Measurements from ENCODE around the gene SHISA6.

Gene SHISA6

DNA sequence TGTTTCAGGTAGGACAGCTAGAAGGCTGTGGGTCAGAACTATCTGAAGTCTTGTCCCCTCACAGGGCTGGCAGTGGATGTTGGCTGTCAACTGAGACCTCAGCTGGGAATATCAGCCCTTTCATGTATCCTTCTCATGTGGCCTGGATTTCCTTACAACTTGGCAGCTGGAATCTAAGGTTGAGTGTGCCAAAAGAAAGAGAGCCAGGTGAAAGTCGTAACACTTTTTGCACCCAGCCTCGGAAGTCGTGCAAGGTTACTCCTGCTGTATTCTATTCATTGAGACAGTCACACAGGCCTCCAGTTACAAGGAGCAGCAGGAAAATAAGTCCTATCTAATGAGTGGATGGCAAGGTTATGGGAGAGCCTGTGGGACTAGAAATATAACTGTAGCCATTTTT is 304.7 kb downstream of the SHISA6 start:
- no peak for DNase-seq

DNA sequence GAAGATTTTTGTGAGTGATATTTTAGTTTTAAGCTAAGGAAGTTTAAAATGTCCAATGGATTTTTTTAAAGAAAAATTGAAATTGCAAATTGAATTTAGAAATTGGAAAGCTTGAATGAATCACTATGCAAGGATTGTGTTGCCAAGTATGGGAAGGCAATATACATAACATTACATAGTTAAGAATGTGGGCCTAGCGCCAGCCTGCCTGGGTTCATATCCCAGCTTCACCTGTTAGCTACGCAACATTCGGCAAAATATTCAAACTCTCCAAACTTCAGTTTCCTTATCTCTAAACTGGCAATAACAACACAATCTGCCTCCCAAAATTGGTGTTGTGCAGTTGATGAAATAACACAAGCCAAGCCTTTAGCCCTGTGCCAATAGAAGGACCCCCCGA is 306.8 kb downstream of the SHISA6 start:
- no peak for DNase-seq

DNA sequence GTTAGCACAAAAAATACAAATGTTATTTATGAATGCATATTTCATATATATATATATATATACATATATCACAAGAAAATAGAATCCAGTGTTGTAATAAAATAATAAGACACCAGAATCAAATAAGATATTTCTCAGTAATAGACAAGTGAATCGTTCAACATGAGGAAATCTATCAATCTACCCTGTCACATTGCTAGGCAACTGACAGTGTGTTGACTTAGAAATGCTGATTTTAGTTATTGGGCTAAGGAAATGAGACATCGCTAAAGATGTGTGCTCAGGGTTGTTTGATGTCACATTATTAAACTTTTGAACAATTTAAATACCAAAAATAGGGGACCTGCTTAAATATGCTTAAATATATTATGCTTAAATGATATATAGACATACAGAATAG is 307.4 kb downstream of the SHISA6 start:
- no peak for DNase-seq

DNA sequence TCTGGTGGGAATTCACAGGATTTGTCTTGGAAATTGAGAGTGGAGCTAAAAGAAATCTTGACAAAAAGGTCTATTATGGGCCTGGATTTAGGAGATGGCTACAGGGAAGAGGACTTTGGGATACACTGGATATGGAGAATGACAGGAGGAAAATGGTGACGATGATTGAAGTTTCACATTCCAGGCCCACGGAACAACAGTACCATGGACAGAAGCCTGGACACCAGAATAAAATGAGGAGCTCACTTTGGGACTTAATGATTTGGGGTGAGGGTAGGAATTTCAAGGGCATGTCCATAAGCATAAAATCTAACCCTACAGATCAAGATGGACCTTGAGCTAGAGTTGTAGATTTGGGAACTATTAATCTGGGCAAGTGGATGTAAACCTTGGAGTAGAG is 309.4 kb downstream of the SHISA6 start:
- no peak for DNase-seq

GRCh38 chr17:11551442-11551841 is 310.4 kb downstream of the SHISA6 start:
- DNase-seq = no peak

GRCh38 chr17:11553135-11553534 is 312.1 kb downstream of the SHISA6 start:
- DNase-seq = no peak

GRCh38 chr17:11554042-11554441 is 313.0 kb downstream of the SHISA6 start:
- DNase-seq = no peak

DNA sequence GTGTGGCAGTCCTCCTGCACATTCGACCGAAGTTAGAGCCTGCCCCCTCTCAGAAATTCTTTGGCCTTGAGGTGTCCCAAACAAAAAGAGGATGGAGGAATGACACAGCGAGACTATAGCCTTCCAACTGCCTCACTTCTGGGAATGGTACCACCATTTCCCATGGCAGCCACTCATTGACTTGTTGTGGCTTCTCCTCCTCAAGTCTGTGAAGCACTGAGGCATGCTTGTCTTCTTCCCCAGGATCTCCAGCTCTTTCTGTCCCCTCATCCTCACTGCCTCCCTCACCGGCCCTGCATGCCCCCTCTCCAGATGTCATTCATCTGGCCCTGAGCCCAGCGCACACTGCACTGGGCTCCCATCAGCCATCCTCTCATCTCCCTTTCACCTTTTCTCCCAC is 313.5 kb downstream of the SHISA6 start:
- DNase-seq = no peak

GRCh38 chr17:11555530-11555929 is 314.5 kb downstream of the SHISA6 start:
- no peak for DNase-seq

GRCh38 chr17:11557727-11558452 is 316.9 kb downstream of the SHISA6 start:
- no peak for DNase-seq

DNA sequence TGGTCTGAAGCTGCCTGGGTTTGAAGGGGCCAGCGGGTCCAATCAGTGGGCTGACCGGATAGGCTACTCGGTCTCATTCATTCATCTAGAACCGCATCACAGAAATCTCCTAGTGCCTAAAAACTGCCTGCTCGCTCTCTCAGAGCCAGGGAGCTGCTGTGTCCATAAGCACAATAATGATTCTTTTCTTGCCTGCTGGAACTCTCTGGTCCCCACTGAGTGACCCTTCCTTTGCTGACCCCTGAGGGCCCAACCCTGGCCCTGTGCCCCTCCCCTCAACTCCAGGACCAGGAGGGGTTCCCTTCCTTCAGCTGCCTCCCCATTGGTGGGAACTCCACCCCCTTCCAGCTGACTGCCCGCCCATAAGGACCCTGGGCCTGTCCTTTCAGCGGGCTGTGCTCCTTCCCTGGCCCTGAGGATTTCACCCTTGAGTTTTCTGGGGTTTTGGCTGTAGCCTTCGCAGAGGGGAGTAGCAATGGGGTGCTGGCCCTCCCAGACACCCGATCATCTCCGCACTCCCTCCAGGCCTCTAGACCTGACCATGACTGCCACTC is 317.7 kb downstream of the SHISA6 start:
- DNase-seq = no peak

- no peak for DNase-seq
Observed at GRCh38 chr17:11559601-11560000, 318.6 kb downstream of the SHISA6 start.

GRCh38 chr17:11561281-11561680 is 320.3 kb downstream of the SHISA6 start:
- DNase-seq = no peak

DNA sequence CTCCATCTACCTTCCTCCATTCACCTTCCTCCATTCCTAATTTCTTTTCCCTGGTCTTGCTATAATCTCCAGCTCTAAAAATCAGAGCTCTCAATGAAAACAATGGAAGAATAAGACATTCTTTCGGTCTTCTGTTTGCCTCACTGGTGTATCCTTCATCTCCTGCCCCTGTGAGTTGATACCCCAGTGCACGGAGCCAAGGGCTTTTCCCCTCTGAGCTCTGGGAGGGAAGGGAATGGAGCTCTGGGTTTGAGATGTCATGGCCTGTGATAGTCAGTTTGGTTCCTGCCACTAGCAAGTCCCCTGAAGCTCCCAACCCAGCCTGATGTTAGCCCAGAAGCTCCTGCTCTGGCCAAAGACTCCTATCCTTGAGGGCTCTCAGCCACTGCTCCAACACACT is 320.7 kb downstream of the SHISA6 start:
- DNase-seq = no peak

- DNase-seq = no peak
Observed at GRCh38 chr17:11564589-11565380, 323.8 kb downstream of the SHISA6 start.

- no peak for DNase-seq
Observed at GRCh38 chr17:11565591-11565990, 324.6 kb downstream of the SHISA6 start.

GRCh38 chr17:11578998-11579397 is 338.0 kb downstream of the SHISA6 start:
- DNase-seq = no peak

DNA sequence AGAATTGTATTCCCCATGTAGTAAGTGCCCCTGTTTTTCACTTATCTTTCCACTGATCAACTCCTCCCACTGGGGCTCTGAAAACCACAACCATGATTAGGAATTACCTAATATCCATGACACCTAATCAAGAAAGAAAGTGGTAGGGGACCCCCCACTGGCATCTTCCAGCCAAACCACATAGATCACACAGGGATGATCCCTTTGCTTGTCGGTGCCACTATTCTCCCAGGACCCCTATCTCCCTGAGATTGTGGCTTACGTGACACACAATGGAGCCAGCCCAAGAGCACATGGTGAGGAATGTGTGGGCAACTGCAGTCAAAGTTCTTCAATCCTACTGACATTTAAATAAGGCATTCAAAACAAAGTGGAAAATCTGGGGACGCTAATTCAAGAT is 339.7 kb downstream of the SHISA6 start:
- DNase-seq = no peak

- DNase-seq = no peak
Observed at GRCh38 chr17:11582217-11582616, 341.2 kb downstream of the SHISA6 start.

DNA sequence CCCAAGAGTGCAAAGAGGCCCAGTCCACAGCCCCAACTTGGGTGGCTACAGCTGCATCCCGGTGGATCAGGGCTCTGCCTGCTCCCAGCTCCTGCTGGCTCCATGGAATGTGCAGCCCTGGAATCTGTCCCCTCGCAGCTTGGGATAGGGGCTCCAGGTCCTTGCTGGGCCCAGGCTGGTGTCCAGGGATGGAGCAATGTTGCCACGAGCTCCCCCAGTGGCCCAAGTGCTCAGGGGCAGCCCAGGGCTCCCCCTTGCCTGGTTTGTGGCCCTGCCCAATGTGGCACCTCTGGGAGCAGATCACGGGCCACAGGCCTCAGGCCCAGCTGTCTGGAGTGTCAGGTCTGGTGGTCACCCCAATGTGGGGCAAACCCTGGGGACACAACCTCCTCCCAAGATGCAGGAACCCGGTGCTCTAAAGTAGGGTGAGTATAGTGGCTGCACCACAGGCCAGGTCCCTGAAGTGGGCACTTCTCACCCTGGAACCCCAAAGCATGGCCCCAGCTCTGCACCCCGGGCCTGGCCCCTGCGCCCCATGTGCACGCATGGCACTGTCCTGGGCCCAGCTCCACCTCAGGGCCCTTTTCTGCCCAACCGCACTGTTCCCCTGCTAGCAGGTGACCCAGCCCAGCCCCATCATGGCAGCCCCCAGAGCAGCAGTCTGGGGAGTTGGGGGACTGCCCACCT is 342.4 kb downstream of the SHISA6 start:
- DNase-seq = no peak

DNA sequence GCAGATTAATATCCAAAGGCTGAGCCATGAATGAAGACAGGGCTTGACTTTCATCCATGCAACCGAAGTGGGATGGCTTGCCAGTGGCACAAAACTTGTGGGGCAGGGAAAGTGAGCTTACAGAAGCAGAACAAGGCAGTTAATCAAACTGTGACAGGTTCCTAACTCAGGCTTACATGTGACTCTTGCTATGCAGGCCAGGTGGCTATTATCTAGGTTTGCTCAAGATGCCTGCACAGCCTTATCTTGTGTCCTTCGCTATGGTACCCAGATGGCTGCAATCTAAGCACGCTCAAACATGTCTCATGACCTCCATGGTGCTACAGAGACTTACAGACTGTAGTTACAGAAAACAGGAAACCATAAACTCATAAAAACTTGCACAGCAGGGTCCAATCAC is 348.7 kb downstream of the SHISA6 start:
- no peak for DNase-seq

- DNase-seq = peak; percentile 53
Observed at GRCh38 chr17:11598274-11599221, 357.5 kb downstream of the SHISA6 start, which contains the start of gene DNAH9. DNAH9 (plus strand) TSS chr17:11598470; CDS start chr17:11598499, 29 bp downstream.

Data from hematopoietic multipotent progenitor cell treated with erythropoietin and hydrocortisone succinate and interleukin-3 and kit ligand, for 8 days (in vitro differentiated cells).